SK-N-SH (cell line): ENCODE results near the gene TCF23. TPM values are rescaled to one million over a fixed set of nuclear protein-coding genes. Genes with fewer than 3 reads are reported as not detected.

Source experiments
- ELF1 ChIP-seq: IDR thresholded peaks from 2 replicates; pipeline ENCODE4 v1.4.0; 2012
- EP300 ChIP-seq, 2 experiments: IDR thresholded peaks; 2 replicates each; pipeline versions ENCODE4 v1.4.0 to v1.6.1; 2012; ENCODE audit warnings: borderline replicate concordance in 1 of 2, low read depth in 1 of 2, low read length in 1 of 2
- FOSL2 ChIP-seq: IDR thresholded peaks from 2 replicates; pipeline ENCODE4 v1.4.0; 2012; ENCODE audit warnings: low read depth, mild to moderate bottlenecking, moderate library complexity, borderline replicate concordance
- FOXM1 ChIP-seq: IDR thresholded peaks from 2 replicates; pipeline ENCODE4 v1.4.0; 2012; ENCODE audit warnings: low read depth, mild to moderate bottlenecking
- GATA2 ChIP-seq: sonication (generic); formaldehyde crosslinking; IDR thresholded peaks from 2 replicates; pipeline ENCODE4 v1.5.0; 2020; ENCODE audit warnings: mild to moderate bottlenecking, missing genetic modification reagents
- JUND ChIP-seq: IDR thresholded peaks from 2 replicates; pipeline ENCODE4 v1.4.0; 2012
- MXI1 ChIP-seq: IDR thresholded peaks from 2 replicates; pipeline ENCODE4 v1.6.1; 2012; ENCODE audit warnings: mild to moderate bottlenecking, low read depth, low read length, improper control_type of control experiment
- NFIC ChIP-seq: IDR thresholded peaks from 2 replicates; pipeline ENCODE4 v1.4.0; 2012; ENCODE audit warnings: borderline replicate concordance
- NRF1 ChIP-seq: IDR thresholded peaks from 2 replicates; pipeline ENCODE4 v1.6.1; 2012; ENCODE audit warnings: low read depth, mild to moderate bottlenecking, low read length
- POLR2AphosphoS5 ChIP-seq: IDR thresholded peaks from 2 replicates; pipeline ENCODE4 v1.6.1; 2012; ENCODE audit warnings: low read depth, low read length
- RCOR1 ChIP-seq: fragments of 150-350 bp; IDR thresholded peaks from 2 replicates; pipeline ENCODE4 v1.6.1; 2017; ENCODE audit warnings: antibody characterized with exemption, low read length
- RFX5 ChIP-seq: IDR thresholded peaks from 2 replicates; pipeline ENCODE4 v1.6.1; 2012; ENCODE audit warnings: mild to moderate bottlenecking, improper control_type of control experiment, low read length
- RXRA ChIP-seq: IDR thresholded peaks from 2 replicates; pipeline ENCODE4 v1.4.0; 2012; ENCODE audit warnings: low read depth, mild to moderate bottlenecking, borderline replicate concordance
- SIN3A ChIP-seq: IDR thresholded peaks from 2 replicates; pipeline ENCODE4 v1.6.1; 2012; ENCODE audit warnings: low read depth, mild to moderate bottlenecking, low read length, moderate library complexity, borderline replicate concordance
- SMC3 ChIP-seq: IDR thresholded peaks from 2 replicates; pipeline ENCODE4 v1.6.1; 2012; ENCODE audit warnings: low read depth, low read length, improper control_type of control experiment
- TAF1 ChIP-seq: IDR thresholded peaks from 2 replicates; pipeline ENCODE4 v1.6.1; 2012; ENCODE audit warnings: low read depth, mild to moderate bottlenecking, low read length, moderate library complexity, borderline replicate concordance
- TCF12 ChIP-seq: IDR thresholded peaks from 2 replicates; pipeline ENCODE4 v1.4.0; 2012
- TEAD4 ChIP-seq: IDR thresholded peaks from 2 replicates; pipeline ENCODE4 v1.4.0; 2012; ENCODE audit warnings: mild to moderate bottlenecking, borderline replicate concordance; ENCODE audit not compliant: insufficient read depth
- YY1 ChIP-seq: IDR thresholded peaks from 2 replicates; pipeline ENCODE4 v1.4.0; 2012; ENCODE audit warnings: low read depth, mild to moderate bottlenecking
- polyA plus RNA-seq, 3 experiments: library from polyadenylated mRNA; depleted of rRNA; stranded (reverse); fragments of >200 nt; gene quantifications; 2 replicates each; pipeline ENCODE4 v1.2.3, GENCODE V29; 2012
- TF ChIP-seq, protein P1 (sequence below): fragments of 200-600 bp; sonication (generic); IDR thresholded peaks from 2 replicates; pipeline ENCODE4 v1.6.1; 2017; ENCODE audit warnings: antibody characterized with exemption, mild to moderate bottlenecking, moderate library complexity
- TF ChIP-seq, protein P2 (sequence below): fragments of 150-350 bp; IDR thresholded peaks from 2 replicates; pipeline ENCODE4 v1.6.1; 2017; ENCODE audit warnings: antibody characterized with exemption, low read length, low read depth, borderline replicate concordance

Gene TCF23
- polyA plus RNA-seq, 1 of the 3 experiments (the other 2 are of a cell fraction) = not detected

DNA sequence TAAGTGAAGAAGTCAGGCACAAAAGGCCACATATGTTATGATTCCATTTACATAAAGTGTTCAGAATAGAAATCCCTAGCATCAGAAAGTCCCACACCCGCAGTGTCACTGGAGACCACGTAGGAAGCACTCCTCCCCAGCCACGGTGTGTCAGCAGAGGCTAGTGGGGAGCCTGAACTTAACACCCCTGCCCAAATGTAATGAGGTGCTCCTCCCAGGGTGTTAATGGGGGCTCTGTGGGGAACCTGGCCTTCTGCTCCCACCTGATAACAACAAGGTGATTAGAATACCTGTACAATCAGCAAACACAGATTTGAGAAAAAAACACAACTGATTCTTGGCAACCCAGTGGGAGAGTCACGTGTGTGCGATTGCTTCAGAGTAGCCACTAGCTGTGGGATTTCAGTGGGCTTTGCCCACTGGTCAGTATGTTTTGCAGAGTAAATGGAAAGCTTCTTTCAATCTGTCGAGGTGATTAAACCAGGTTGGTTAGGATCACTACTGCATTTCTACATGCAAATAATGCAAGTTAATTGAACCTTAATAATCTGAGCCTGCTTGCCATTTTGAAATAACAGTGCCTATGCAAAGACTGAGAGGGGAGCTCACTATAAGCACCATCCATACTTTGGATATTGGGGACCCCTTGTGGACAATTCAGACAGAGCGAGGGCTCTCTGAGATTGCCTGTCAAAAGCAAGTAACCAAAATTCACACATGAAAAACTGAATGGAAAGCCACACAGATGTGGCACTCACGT, 42.4 kb downstream of the TCF23 start (continued):
- TF ChIP-seq, protein P1, sequence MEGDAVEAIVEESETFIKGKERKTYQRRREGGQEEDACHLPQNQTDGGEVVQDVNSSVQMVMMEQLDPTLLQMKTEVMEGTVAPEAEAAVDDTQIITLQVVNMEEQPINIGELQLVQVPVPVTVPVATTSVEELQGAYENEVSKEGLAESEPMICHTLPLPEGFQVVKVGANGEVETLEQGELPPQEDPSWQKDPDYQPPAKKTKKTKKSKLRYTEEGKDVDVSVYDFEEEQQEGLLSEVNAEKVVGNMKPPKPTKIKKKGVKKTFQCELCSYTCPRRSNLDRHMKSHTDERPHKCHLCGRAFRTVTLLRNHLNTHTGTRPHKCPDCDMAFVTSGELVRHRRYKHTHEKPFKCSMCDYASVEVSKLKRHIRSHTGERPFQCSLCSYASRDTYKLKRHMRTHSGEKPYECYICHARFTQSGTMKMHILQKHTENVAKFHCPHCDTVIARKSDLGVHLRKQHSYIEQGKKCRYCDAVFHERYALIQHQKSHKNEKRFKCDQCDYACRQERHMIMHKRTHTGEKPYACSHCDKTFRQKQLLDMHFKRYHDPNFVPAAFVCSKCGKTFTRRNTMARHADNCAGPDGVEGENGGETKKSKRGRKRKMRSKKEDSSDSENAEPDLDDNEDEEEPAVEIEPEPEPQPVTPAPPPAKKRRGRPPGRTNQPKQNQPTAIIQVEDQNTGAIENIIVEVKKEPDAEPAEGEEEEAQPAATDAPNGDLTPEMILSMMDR = peak; percentile 95
- TF ChIP-seq ELF1 = no peak
- TF ChIP-seq YY1 = no peak
- TF ChIP-seq EP300 (IDR thresholded peaks at IDR 0.05; ENCODE audit: borderline replicate concordance in 1 of 2, low read depth in 1 of 2, low read length in 1 of 2) = 0 out of 4 replicates have a peak, but pooled peaks of 1 of the 2 experiments have one; percentile 20
- no peak for TF ChIP-seq RXRA
- peak; percentile 79 for TF ChIP-seq MXI1
- no peak for TF ChIP-seq RCOR1
- no peak for TF ChIP-seq TAF1
- TF ChIP-seq SMC3 = peak; percentile 97
- TF ChIP-seq NRF1 = peak; percentile 24; the same call in 1 of the 2 replicates
- no peak for TF ChIP-seq FOXM1
- no peak for TF ChIP-seq FOSL2
- no peak for TF ChIP-seq POLR2AphosphoS5
- TF ChIP-seq NFIC = no peak
- no peak for TF ChIP-seq TCF12
- TF ChIP-seq TEAD4 = no peak
- no peak for TF ChIP-seq JUND
- TF ChIP-seq RFX5 = peak; percentile 44; the same call in 1 of the 2 replicates
- TF ChIP-seq, protein P2, sequence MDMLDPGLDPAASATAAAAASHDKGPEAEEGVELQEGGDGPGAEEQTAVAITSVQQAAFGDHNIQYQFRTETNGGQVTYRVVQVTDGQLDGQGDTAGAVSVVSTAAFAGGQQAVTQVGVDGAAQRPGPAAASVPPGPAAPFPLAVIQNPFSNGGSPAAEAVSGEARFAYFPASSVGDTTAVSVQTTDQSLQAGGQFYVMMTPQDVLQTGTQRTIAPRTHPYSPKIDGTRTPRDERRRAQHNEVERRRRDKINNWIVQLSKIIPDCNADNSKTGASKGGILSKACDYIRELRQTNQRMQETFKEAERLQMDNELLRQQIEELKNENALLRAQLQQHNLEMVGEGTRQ = no peak
- TF ChIP-seq SIN3A = 0 out of 2 replicates have a peak, but pooled peaks have one; percentile 53
- TF ChIP-seq GATA2 = no peak
